ENCODE data around the gene GJC1.

The GJC1 gene

GRCh38 chr17:44797802-44798201 lies 32.3 kb downstream of the GJC1 start:
- DNase-seq, result no peak

GRCh38 chr17:44796731-44797130 lies 33.4 kb downstream of the GJC1 start:
- no peak for DNase-seq

GRCh38 chr17:44795928-44796327 lies 34.2 kb downstream of the GJC1 start:
- no peak for DNase-seq

GRCh38 chr17:44795421-44795820 lies 34.7 kb downstream of the GJC1 start:
- DNase-seq, result no peak

- DNase-seq, result no peak
Measured at GRCh38 chr17:44794851-44795413, 35.2 kb downstream of the GJC1 start.

GRCh38 chr17:44793885-44794842 lies 35.9 kb downstream of the GJC1 start:
- no peak for DNase-seq

GRCh38 chr17:44792276-44792675 lies 37.8 kb downstream of the GJC1 start:
- no peak for DNase-seq

GRCh38 chr17:44788139-44788538 lies 41.9 kb downstream of the GJC1 start:
- no peak for DNase-seq

GRCh38 chr17:44787271-44787940 lies 42.7 kb downstream of the GJC1 start:
- no peak for DNase-seq

GRCh38 chr17:44786551-44787081 lies 43.5 kb downstream of the GJC1 start:
- DNase-seq, result no peak

GRCh38 chr17:44785921-44786320 lies 44.2 kb downstream of the GJC1 start:
- no peak for DNase-seq

- no peak for DNase-seq
Measured at GRCh38 chr17:44782326-44782850, 47.7 kb downstream of the GJC1 start.

- no peak for DNase-seq
Measured at GRCh38 chr17:44781551-44782325, 48.3 kb downstream of the GJC1 start.

- DNase-seq, result no peak
Measured at GRCh38 chr17:44780845-44781480, 49.1 kb downstream of the GJC1 start.

- DNase-seq, result no peak
Measured at GRCh38 chr17:44780161-44780560, 49.9 kb downstream of the GJC1 start.

- DNase-seq, result no peak
Measured at GRCh38 chr17:44779211-44780025, 50.7 kb downstream of the GJC1 start.

GRCh38 chr17:44778656-44779210 lies 51.4 kb downstream of the GJC1 start:
- DNase-seq, result no peak

GRCh38 chr17:44777394-44778348 lies 52.4 kb downstream of the GJC1 start:
- DNase-seq, result no peak

GRCh38 chr17:44776628-44777393 lies 53.3 kb downstream of the GJC1 start:
- DNase-seq, result no peak

Measured in NCI-H1436 treated with DMSO at 0.1 percent for 48 hours (cell line).